ENCODE data around the gene ITPR1. TPM values are rescaled to one million over a fixed set of nuclear protein-coding genes. Genes with fewer than 3 reads are reported as not detected.

Gene ITPR1
- total RNA-seq, 1 experiment from 2014 or later = 13.4 TPM

GRCh38 chr3:4819746-4820145, 326.6 kb downstream of the ITPR1 start:
- DNase-seq (ENCODE audit: low read depth, low spot score) = no peak
- in situ Hi-C loops (cut with HindIII; ENCODE audit: low pct_unique_long_range_greater_than_20kb, low sequenced_read_pairs) = no loop called here

GRCh38 chr3:4820296-4821121, 327.4 kb downstream of the ITPR1 start:
- in situ Hi-C loops (cut with HindIII; ENCODE audit: low pct_unique_long_range_greater_than_20kb, low sequenced_read_pairs) = no loop called here
- no peak for DNase-seq (ENCODE audit: low read depth, low spot score)

GRCh38 chr3:4821338-4821737, 328.2 kb downstream of the ITPR1 start:
- no peak for DNase-seq (ENCODE audit: low read depth, low spot score)
- in situ Hi-C loops (cut with HindIII; ENCODE audit: low pct_unique_long_range_greater_than_20kb, low sequenced_read_pairs) = no loop called here

GRCh38 chr3:4821975-4822374, 328.8 kb downstream of the ITPR1 start:
- DNase-seq (ENCODE audit: low read depth, low spot score) = no peak
- in situ Hi-C loops (cut with HindIII; ENCODE audit: low pct_unique_long_range_greater_than_20kb, low sequenced_read_pairs) = no loop called here

DNA sequence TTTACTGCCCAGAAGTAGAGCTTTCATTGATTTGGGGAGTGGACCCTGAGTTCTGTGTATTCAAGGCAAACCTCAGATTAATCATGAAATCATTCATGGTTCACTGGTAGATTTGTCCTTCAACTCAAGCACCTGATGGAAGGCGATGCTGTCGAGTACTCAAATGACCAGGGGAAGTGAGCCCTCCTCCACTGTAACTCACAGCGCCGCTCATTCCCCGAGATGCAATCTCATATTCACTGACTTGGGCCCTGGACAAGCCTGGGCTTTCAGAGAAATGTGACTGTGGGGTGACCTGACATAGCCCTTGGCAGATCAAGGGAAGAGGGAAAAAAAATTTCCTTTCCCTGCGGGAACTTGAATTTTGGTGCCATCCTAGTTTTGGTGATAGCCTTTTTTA, 329.4 kb downstream of the ITPR1 start:
- DNase-seq (ENCODE audit: low read depth, low spot score) = no peak
- in situ Hi-C loops (cut with HindIII; ENCODE audit: low pct_unique_long_range_greater_than_20kb, low sequenced_read_pairs) = no loop called here

- in situ Hi-C loops (cut with HindIII; ENCODE audit: low pct_unique_long_range_greater_than_20kb, low sequenced_read_pairs) = no loop called here
- no peak for DNase-seq (ENCODE audit: low read depth, low spot score)
Measured at GRCh38 chr3:4823385-4823784, 330.2 kb downstream of the ITPR1 start.

DNA sequence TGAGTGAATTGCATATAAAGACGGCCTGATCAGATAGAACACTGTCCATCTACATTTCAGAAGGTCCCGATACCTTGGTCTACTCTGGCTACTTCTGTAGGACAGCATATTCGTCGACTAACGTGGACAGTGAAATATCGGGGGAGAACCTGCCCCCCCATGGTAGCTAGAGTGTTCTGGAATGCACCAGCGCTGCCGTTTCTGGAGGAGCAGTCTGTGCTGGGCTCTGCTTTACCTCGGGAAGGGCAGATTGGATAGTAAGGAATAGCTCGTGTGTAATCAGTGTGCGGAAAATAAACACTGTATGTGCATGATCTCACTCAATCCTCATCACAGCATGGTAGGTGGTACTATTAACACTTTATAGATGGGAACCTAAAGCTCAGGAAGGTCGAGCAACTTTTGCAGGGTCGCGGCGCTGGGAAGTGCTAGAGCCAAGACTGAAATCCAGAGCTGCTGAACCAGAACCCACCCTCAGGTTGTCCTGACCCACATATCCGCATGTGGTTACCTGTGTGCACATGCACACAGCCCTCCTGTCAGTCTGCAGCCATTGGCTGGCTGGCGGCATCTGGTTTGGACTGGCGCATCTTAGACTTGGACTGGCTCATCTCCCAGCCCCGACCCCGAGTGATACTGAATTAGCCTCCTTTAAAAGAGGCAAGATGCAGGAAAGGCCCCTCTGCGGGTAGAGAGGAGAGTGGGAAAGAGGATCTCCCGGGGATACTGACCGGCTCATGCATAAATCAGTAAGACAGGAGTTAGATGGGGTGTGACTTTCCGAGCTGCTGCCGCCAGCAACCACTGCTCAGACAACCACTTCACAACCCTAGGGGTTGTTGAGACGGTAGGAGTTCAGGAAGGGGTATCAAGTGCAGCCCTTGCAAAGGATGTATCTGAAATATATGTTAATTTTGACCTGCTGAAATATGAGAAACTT, 331.1 kb downstream of the ITPR1 start:
- in situ Hi-C loops (cut with HindIII; ENCODE audit: low pct_unique_long_range_greater_than_20kb, low sequenced_read_pairs) = no loop called here

DNA sequence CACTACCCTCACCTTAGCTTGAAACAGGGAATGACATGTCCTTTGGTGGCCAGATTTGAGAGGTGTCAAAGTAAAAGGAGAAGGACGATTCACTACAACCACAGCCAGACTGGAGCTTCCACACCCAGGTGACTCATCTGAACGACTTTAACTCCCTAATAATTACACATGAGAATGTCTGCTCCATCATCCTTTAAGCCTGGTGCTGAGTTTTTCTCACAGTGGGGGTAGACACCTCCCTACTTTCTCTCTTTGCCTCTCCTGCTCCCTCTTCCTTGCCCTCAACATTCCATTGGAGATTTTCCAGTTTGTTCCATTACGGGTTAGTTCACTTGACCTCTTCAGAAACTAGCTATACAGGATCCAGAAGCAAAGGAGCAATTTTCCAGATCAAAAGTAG, 331.8 kb downstream of the ITPR1 start:
- in situ Hi-C loops (cut with HindIII; ENCODE audit: low pct_unique_long_range_greater_than_20kb, low sequenced_read_pairs) = no loop called here

More for the DNA sequence above, 331.1 kb downstream of the ITPR1 start:
- DNase-seq (ENCODE audit: low read depth, low spot score) = no peak

DNA sequence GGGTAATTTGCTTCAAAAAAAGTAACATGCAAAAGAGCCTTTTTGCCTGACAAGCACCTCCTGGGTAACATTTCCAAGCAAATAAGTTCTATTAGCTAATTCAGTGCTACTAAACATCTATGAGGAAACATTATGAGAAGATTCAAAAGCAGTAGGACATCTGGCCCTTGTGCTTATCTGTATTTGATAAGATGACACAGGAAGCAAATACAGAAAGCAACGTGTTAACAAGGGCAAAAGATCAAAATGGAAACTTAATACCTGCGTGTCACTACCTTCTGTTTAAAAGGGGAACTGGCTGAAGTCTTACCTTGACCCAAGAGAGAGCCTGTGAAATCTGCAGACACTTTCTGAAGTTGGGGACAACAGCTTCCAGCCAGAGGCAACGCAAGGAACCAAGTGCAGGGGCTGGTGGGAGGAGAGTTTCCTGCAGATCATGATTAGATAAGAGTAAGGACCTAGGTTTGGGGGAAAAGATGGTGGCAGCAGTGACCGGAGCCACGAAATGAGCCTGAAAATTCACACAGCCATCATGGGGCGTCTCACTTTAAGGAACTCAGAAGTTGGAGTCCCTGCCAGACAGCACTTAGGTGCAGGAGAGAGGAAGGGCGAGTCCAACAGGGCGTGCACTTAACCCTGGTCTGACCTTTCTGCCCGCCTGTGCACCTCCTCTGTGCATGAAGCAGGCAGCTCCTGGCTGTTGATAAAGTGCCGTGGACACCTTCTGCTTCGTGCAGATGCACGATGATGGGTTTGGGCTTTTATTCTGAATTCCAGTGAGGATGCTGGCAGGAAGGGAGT, 332.5 kb downstream of the ITPR1 start:
- DNase-seq (ENCODE audit: low read depth, low spot score) = no peak
- in situ Hi-C loops (cut with HindIII; ENCODE audit: low pct_unique_long_range_greater_than_20kb, low sequenced_read_pairs) = no loop called here

More for the DNA sequence above, 331.8 kb downstream of the ITPR1 start:
- DNase-seq (ENCODE audit: low read depth, low spot score) = no peak

GRCh38 chr3:4826237-4827100, 333.3 kb downstream of the ITPR1 start:
- DNase-seq (ENCODE audit: low read depth, low spot score) = no peak
- in situ Hi-C loops (cut with HindIII; ENCODE audit: low pct_unique_long_range_greater_than_20kb, low sequenced_read_pairs) = no loop called here

DNA sequence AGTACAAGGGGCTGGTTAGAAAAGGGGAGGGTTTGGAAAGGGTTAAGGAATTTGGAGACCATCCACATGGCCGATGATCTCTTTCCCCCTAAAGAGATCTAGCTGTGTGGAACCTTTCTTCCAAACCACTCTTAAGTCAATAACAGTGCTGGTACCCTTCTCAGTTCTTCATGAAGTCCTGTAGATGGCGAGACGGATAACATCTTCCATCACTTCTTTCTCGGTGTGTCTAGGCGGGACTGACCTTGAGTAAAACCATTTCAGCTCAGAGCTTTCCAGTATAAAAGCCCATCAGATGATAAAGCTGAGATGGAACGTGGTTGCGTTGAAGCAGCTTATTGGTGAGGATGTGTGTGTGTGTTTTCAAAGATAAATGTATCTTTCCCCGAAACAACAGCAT, 334.6 kb downstream of the ITPR1 start:
- in situ Hi-C loops (cut with HindIII; ENCODE audit: low pct_unique_long_range_greater_than_20kb, low sequenced_read_pairs) = no loop called here
- DNase-seq (ENCODE audit: low read depth, low spot score) = peak; percentile 47

DNA sequence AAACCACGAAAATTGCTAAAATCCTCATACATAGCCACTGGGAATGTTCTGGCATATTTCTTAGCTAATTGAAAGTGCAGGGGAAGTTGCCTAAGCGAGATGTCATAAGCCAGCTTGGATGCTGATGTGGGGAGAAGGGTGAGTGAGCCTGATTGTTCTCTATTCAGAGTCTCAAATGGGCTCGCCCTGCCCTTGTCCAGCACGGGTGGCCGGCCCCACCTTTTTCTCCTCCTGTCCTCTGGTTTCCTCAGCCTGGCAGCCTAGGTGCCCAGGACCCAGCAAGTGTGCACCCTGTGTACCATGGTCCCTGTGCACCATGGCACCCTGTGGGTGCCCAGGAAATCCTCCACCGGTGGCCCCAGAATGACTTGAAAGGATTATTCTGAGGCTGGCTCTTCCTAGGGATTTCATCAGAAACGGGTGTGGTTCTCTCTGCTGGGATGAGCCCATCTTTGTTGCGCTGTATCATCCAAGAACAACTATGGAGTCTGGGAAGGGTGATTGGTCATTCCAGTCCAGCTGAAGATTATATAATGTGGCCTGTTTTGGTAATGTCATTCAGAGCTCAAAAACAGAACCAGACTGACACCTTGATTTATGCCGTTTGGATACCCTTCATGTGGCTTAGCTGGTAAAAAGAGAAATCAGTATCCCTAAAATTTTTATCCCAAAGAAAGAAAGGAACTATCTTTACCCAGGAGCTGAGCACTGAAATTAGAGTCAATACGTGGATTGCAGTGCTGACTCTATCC, 335.3 kb downstream of the ITPR1 start:
- DNase-seq (ENCODE audit: low read depth, low spot score) = no peak
- in situ Hi-C loops (cut with HindIII; ENCODE audit: low pct_unique_long_range_greater_than_20kb, low sequenced_read_pairs) = no loop called here

DNA sequence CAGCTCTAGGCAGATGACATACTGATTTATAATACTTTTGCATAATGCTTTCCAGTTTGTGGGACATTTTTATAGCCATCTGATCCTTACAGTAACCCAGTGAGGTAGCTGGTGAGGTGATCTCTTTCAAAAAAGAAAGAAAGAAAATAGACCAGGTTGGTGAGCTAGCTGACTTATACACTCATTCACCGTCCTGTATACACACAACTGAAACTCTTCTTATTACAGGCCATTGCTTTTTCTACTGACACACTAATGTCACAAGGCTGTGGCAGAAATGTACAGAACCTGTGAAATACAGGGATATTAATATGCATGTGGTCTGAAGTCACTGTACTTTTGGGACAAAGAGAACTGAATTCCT, 335.9 kb downstream of the ITPR1 start:
- no peak for DNase-seq (ENCODE audit: low read depth, low spot score)
- in situ Hi-C loops (cut with HindIII; ENCODE audit: low pct_unique_long_range_greater_than_20kb, low sequenced_read_pairs) = no loop called here

- in situ Hi-C loops (cut with HindIII; ENCODE audit: low pct_unique_long_range_greater_than_20kb, low sequenced_read_pairs) = no loop called here
- DNase-seq (ENCODE audit: low read depth, low spot score) = no peak
Measured at GRCh38 chr3:4830586-4830914, 337.4 kb downstream of the ITPR1 start.

DNA sequence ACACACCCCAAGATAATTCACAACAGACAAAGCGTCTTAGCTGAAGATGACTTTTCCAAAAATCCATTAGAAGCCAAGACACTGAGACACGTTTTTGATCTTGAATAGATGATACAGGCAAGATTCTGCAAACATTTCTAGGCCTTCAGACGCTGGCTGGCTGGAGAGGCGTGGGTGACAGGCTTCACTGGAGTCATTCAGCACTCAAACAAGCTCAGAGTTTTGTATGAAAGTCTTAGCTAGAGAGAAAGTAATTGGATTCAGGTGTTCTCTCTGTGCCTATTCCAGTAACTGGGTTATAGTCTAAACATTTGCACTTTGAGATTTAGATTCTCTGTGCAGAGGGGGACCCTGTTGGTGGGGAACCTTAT, 338.4 kb downstream of the ITPR1 start:
- no peak for DNase-seq (ENCODE audit: low read depth, low spot score)
- in situ Hi-C loops (cut with HindIII; ENCODE audit: low pct_unique_long_range_greater_than_20kb, low sequenced_read_pairs) = no loop called here

- DNase-seq (ENCODE audit: low read depth, low spot score) = no peak
- in situ Hi-C loops (cut with HindIII; ENCODE audit: low pct_unique_long_range_greater_than_20kb, low sequenced_read_pairs) = no loop called here
Measured at GRCh38 chr3:4833471-4833870, 340.3 kb downstream of the ITPR1 start.

Data from SK-MEL-5 (cell line).